ENCODE data around the gene SAP130. TPM values are rescaled to one million over a fixed set of nuclear protein-coding genes. Genes with fewer than 3 reads are reported as not detected.

The SAP130 gene
- total RNA-seq, 1 experiment from 2014 or later, result 45.6 TPM

DNA sequence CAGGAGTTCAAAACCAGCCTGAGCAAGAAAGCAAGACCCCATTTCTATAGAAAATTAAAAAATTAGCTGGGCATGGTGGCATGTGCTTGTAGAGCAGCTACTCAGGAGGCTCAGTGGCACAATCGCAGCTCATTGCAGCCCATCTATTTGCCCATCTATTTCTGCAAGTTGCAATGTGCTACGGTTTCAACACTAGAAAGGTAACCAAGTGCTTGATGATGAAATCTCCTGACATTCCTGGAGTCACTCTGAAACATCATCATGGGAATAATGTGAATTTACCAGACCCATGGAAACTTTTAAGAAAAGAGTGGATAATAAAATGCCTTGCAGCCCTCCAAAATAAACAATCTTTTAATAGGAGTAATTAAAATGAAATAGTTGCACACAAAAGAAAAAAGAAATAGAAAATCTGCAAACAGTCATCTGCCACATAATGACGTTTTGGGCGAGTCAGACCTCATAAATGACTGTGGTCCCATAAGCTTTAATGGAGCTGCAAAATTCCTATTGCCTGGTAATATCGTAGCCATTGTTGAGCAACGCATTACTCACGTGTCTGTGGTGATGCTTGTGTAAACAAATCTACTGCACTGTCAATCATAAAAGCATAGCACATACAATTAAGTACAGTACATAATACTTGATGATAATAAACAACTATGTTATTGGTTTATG is 95.5 kb downstream of the SAP130 start:
- no peaks in the 10 kb centered on the region for H3K79me2 ChIP-seq (ENCODE audit: insufficient read depth, low read length)
- Mint-ChIP-seq H3K4me1 (0 out of 4 replicates have a peak, but pooled peaks cover 0 to under 1% of the 10 kb centered on the region in 2 experiments), H3K27ac (no peak overlapping the region), H3K9me3 (no peaks in the 10 kb centered on the region), H3K27me3 (ENCODE audit: low read depth) (no peaks in the 10 kb centered on the region), H3K36me3 (ENCODE audit: insufficient read depth in 1 of 3, low read depth in 3 of 3) (no peaks in the 10 kb centered on the region), H3K4me3 (no peak overlapping the region)
- H2BK12ac ChIP-seq (ENCODE audit: insufficient read length, low read depth, low read length), result no peak overlapping the region
- no peaks in the 10 kb centered on the region for H3K23me2 ChIP-seq (ENCODE audit: insufficient read length, low read depth, low read length, poor library complexity, severe bottlenecking)
- H4K20me1 ChIP-seq (ENCODE audit: control insufficient read depth, insufficient read depth, insufficient read length), result no peaks in the 10 kb centered on the region
- no peak overlapping the region for H2BK5ac ChIP-seq (ENCODE audit: insufficient read length, low read length)
- WGBS (ENCODE audit: extremely low coverage, insufficient read length, low lambda C conversion rate), result no CpG with 5 or more reads among the region's 7 CpGs
- no peak overlapping the region for H2BK20ac ChIP-seq (ENCODE audit: low read depth, low read length, poor library complexity, severe bottlenecking)
- H3K56ac ChIP-seq (ENCODE audit: insufficient read length, low read depth, low read length), result no peak overlapping the region
- H4K91ac ChIP-seq (ENCODE audit: insufficient read length, low read depth, low read length), result no peak overlapping the region
- no peak overlapping the region for H4K5ac ChIP-seq (ENCODE audit: insufficient read length, low read depth, low read length)
- no peaks in the 10 kb centered on the region for H3K4me1 ChIP-seq (ENCODE audit: insufficient read depth, low read length)
- no peak overlapping the region for H2AFZ ChIP-seq (ENCODE audit: low read length)
- no peaks in the 10 kb centered on the region for H3K9me3 ChIP-seq (ENCODE audit: control insufficient read depth, low read depth, low read length)
- H3K27me3 ChIP-seq (ENCODE audit: insufficient read depth, low read length), result no peaks in the 10 kb centered on the region
- DNase-seq, result no peak
- no peak overlapping the region for H2AK5ac ChIP-seq (ENCODE audit: insufficient read length, low read length)
- H3K4ac ChIP-seq (ENCODE audit: low read depth, low read length), result no peak overlapping the region
- H3K9ac ChIP-seq (ENCODE audit: extremely low read depth, insufficient read length, low read length), result no peak overlapping the region
- no peaks in the 10 kb centered on the region for H3K79me1 ChIP-seq (ENCODE audit: insufficient read depth, low read depth, low read length, poor library complexity, severe bottlenecking)
- H3K14ac ChIP-seq (ENCODE audit: insufficient read depth, low read length), result no peak overlapping the region
- H3K18ac ChIP-seq (ENCODE audit: insufficient read length, low read depth, low read length), result no peak overlapping the region
- no peak overlapping the region for H2BK15ac ChIP-seq (ENCODE audit: low read depth, low read length)
- no peak overlapping the region for H3K23ac ChIP-seq (ENCODE audit: insufficient read length, low read depth, low read length)
- H3T11ph ChIP-seq (ENCODE audit: low read length), result no peak overlapping the region
- H2BK120ac ChIP-seq (ENCODE audit: low read depth, low read length, poor library complexity, severe bottlenecking), result no peak overlapping the region
- H4K8ac ChIP-seq (replicated peaks; ENCODE audit: insufficient read length, low read depth, low read length), result no peak overlapping the region
- no peak overlapping the region for H3K4me2 ChIP-seq (ENCODE audit: insufficient read depth, insufficient read length, low read length)
- TF ChIP-seq CTCF (conservative IDR thresholded peaks at IDR 0.05), result no peak
- H3K27ac ChIP-seq (ENCODE audit: insufficient read length, low read depth, low read length), result no peak overlapping the region

Measured in H9 (cell line).